Activated CD4-positive, alpha-beta T cell treated with anti-CD3 and anti-CD28 coated beads, Interleukin-2, amount 50 U/mL, for 1 hour (primary cell): ENCODE measurements around the gene HSPA12A.

Experiments used
- DNase-seq: peaks from one replicate; pipeline ENCODE4 v3.0.0-alpha.2; 2020

HSPA12A gene

GRCh38 chr10:116621476-116621875 is 120.9 kb downstream of the HSPA12A start:
- no peak for DNase-seq
